HUES48 (cell line): ENCODE measurements around the gene TRIM7.

Experiments
- H3K27ac ChIP-seq: one replicate; pipeline ENCODE4 v1.7.0; 2013; ENCODE audit warnings: low read depth, low read length, inconsistent platforms
- H3K27me3 ChIP-seq: 2 replicates; pipeline ENCODE4 v1.6.1; 2013; ENCODE audit warnings: mild to moderate bottlenecking, low read length; ENCODE audit not compliant: control insufficient read depth, insufficient read depth
- H3K36me3 ChIP-seq: 2 replicates; pipeline ENCODE4 v1.6.1; 2013; ENCODE audit warnings: low read length; ENCODE audit not compliant: control insufficient read depth, insufficient read depth
- H3K4me1 ChIP-seq: 2 replicates; pipeline ENCODE4 v1.6.1; 2013; ENCODE audit warnings: mild to moderate bottlenecking, low read length; ENCODE audit not compliant: control insufficient read depth, insufficient read depth
- H3K4me3 ChIP-seq: 2 replicates; pipeline ENCODE4 v1.5.1; 2013; ENCODE audit warnings: mild to moderate bottlenecking, low read depth, low read length
- H3K9ac ChIP-seq: 2 replicates; pipeline ENCODE4 v1.6.1; 2013; ENCODE audit warnings: mild to moderate bottlenecking, low read depth, low read length, moderate library complexity
- H3K9me3 ChIP-seq: 2 replicates; pipeline ENCODE4 v1.6.1; 2013; ENCODE audit warnings: low read length; ENCODE audit not compliant: control insufficient read depth, insufficient read depth

TRIM7 gene

DNA sequence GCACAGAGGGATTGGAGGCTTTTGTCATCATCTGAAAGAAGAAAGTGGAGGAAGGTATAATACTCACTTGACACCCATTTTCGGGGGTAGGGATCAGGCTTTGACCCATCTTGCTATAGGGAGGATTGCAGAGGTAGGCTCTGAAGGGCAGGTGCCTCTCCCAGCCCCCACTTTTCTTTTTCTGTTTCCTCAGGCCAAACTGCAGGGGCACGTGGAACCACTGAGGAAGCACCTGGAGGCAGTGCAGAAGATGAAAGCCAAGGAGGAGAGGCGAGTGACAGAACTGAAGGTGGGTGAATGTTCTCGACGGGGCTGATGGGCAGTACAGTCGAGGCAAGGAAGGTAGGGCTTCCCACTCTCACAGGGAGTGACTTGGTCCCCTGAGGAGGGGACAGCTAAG lies 25.6 kb upstream of the TRIM7 start:
- Histone ChIP-seq H3K36me3 (peaks cover 72% of the 10 kb centered on the region), H3K4me3 (no peak overlapping the region), H3K9ac (no peak overlapping the region)

DNA sequence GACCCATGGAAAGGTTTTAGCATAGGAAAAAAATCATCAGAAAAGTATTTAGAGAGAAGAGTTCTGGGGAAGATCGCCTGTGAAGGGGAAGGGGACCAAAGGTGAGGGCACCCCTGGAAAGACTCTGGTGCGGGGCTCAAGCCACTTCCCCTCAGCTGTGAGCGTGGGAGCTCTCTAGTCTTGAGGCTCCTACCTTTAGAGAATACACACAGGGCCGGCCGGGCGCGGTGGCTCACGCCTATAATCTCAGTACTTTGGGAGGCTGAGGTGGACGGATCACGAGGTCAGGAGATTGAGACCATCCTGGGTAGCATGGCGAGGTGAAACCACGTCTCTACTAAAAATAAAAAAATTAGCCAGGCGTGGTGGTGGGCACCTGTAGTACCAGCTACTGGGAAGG lies 25.0 kb upstream of the TRIM7 start:
- Histone ChIP-seq H3K4me1 (no peaks in the 10 kb centered on the region), H3K27me3 (no peaks in the 10 kb centered on the region), H3K4me3 (no peak overlapping the region), H3K36me3 (peaks cover 75% of the 10 kb centered on the region), H3K9ac (no peak overlapping the region), H3K27ac (no peak overlapping the region), H3K9me3 (no peaks in the 10 kb centered on the region)

More for the DNA sequence above, 25.6 kb upstream of the TRIM7 start:
- no peak overlapping the region for H3K27ac ChIP-seq
- no peaks in the 10 kb centered on the region for H3K4me1 ChIP-seq
- H3K9me3 ChIP-seq, result no peaks in the 10 kb centered on the region
- H3K27me3 ChIP-seq, result no peaks in the 10 kb centered on the region

- H3K4me1 ChIP-seq, result no peaks in the 10 kb centered on the region
- no peak overlapping the region for H3K27ac ChIP-seq
- H3K27me3 ChIP-seq, result no peaks in the 10 kb centered on the region
- no peak overlapping the region for H3K9ac ChIP-seq
- peak overlapping the region; percentile 90 for H3K4me3 ChIP-seq
- peaks cover 37% of the 10 kb centered on the region for H3K36me3 ChIP-seq
- H3K9me3 ChIP-seq, result no peaks in the 10 kb centered on the region
These were observed 19.6 kb upstream of the TRIM7 start for GRCh38 chr5:181224390-181225229.

GRCh38 chr5:181223729-181224389 lies 18.9 kb upstream of the TRIM7 start:
- Histone ChIP-seq H3K9ac (peak overlapping the region; percentile 14; the same call in 1 of the 2 replicates), H3K27me3 (no peaks in the 10 kb centered on the region), H3K4me1 (no peaks in the 10 kb centered on the region), H3K9me3 (no peaks in the 10 kb centered on the region), H3K36me3 (peaks cover 30% of the 10 kb centered on the region), H3K4me3 (peak overlapping the region; percentile 90), H3K27ac (peak overlapping the region; percentile 92)

DNA sequence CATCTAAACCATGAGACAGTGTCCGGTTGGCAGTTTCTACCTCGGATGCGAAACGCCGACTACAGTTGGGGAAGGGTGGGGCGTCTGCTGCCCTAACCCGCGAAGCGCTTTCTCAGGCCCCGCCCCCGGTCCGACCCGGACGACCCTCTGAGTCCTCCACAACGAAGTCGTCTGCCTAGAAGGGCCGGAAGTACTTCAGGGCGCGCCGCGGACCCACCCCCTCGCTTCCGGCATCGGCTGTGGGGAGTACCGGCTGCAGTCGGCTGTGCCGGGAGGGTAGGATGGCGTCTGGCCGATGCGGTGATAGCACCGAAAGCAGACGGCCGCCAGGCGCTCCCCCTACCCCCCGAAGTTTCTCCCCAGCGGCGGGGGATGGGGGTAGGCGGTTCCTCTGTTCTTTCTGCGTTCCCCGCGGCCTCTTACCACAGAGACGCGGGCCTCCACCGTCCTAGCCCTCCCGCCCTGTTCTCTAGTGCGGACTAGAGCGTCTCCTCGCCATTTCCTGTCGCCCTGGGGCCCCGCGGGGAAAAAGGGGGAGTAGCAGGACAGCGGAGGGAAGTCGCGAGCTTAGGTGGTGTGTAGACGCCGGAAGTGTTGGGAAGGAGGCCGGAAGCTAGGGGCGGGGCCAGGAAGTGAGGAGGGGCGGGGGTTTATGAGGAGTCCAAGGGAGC lies 18.2 kb upstream of the TRIM7 start, which contains the start of gene TRIM41:
TSS of gene TRIM41 (plus strand) at position 224 of the 671 bp plus-strand sequence. CDS start 719 bp downstream, outside the sequence.
- H3K27ac ChIP-seq, result peak within 1 kb of the TSS; percentile 92
- H3K36me3 ChIP-seq, result peaks cover 27% of the 10 kb centered on the region
- peak within 1 kb of the TSS; percentile 74 for H3K9ac ChIP-seq
- H3K9me3 ChIP-seq, result no peaks in the 10 kb centered on the region
- H3K4me1 ChIP-seq, result no peaks in the 10 kb centered on the region
- H3K4me3 ChIP-seq, result peak within 1 kb of the TSS; percentile 90
- H3K27me3 ChIP-seq, result no peaks in the 10 kb centered on the region

- peak overlapping the region; percentile 92 for H3K27ac ChIP-seq
- peaks cover 25% of the 10 kb centered on the region for H3K36me3 ChIP-seq
- H3K4me1 ChIP-seq, result no peaks in the 10 kb centered on the region
- H3K9ac ChIP-seq, result peak overlapping the region; percentile 34
- peak overlapping the region; percentile 90 for H3K4me3 ChIP-seq
- H3K27me3 ChIP-seq, result no peaks in the 10 kb centered on the region
- no peaks in the 10 kb centered on the region for H3K9me3 ChIP-seq
These were observed 17.6 kb upstream of the TRIM7 start for GRCh38 chr5:181222630-181223057.

GRCh38 chr5:181221792-181222629 lies 17.0 kb upstream of the TRIM7 start:
- 0 out of 2 replicates have a peak, but pooled peaks cover 4% of the 10 kb centered on the region for H3K27me3 ChIP-seq

GRCh38 chr5:181221105-181221791 lies 16.3 kb upstream of the TRIM7 start:
- H3K27ac ChIP-seq, result no peak overlapping the region
- peaks cover 15% of the 10 kb centered on the region for H3K36me3 ChIP-seq
- peaks cover 9% of the 10 kb centered on the region for H3K27me3 ChIP-seq
- H3K9ac ChIP-seq, result no peak overlapping the region
- no peaks in the 10 kb centered on the region for H3K4me1 ChIP-seq
- peak overlapping the region; percentile 45 for H3K4me3 ChIP-seq
- no peaks in the 10 kb centered on the region for H3K9me3 ChIP-seq

More at GRCh38 chr5:181221792-181222629, 17.0 kb upstream of the TRIM7 start:
- Histone ChIP-seq H3K9ac (peak overlapping the region; percentile 51; the same call in 1 of the 2 replicates), H3K4me1 (no peaks in the 10 kb centered on the region), H3K36me3 (peaks cover 20% of the 10 kb centered on the region), H3K27ac (peak overlapping the region; percentile 92), H3K4me3 (peak overlapping the region; percentile 90), H3K9me3 (no peaks in the 10 kb centered on the region)

DNA sequence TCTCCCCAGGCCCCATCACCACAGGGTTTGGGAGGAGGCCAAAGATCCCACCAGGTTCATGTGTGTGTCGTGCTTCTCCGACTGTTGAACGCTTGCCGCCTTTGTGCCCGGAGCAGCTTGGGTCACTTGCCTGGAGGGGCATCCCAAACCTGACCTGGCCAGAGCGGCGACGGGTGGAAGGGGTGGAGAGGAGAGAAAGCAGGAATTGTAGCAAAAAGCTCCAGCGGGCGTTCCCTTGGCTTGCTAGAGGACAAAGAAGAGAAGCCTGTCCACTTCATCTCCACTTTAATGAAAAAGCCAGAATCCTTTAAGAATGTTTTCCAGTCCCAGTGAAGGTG lies 15.2 kb upstream of the TRIM7 start:
- Histone ChIP-seq H3K4me1 (no peaks in the 10 kb centered on the region), H3K4me3 (no peak overlapping the region), H3K27me3 (peaks cover 13% of the 10 kb centered on the region), H3K9ac (no peak overlapping the region), H3K36me3 (peaks cover 5% of the 10 kb centered on the region), H3K27ac (no peak overlapping the region), H3K9me3 (no peaks in the 10 kb centered on the region)
